H1 (cell line): Measurements from ENCODE around the gene ANO2. TPM values are rescaled to one million over a fixed set of nuclear protein-coding genes. Genes with fewer than 3 reads are reported as not detected.

Experiments
- CTCF ChIA-PET: fragments of 300-600 bp; sonication (Branson Sonifier 250); formaldehyde crosslinking; loops from one replicate; lab custom pipeline; 2021; ENCODE audit not compliant: partially characterized antibody; lab: Charles Lee
- POLR2A ChIA-PET: fragments of 300-600 bp; sonication (Branson Sonifier 250); formaldehyde crosslinking; loops from one replicate; lab custom pipeline; 2021; ENCODE audit warnings: inconsistent platforms; ENCODE audit not compliant: partially characterized antibody; lab: Charles Lee
- DNase-seq, 2 experiments: peaks; one replicate each; pipeline versions ENCODE4 v3.0.0 to v3.0.0-alpha.2; 2010 to 2022; ENCODE audit warnings: low spot score in 2 of 2, low read depth in 1 of 2, mixed read lengths in 1 of 2
- FAIRE-seq: peaks from 2 replicates; lab custom pipeline; 2011; peaks lifted over from hg19 to GRCh38; lab: Jason Lieb, UNC
- H2AFZ ChIP-seq: 2 replicates; pipeline ENCODE4 v1.8.1; 2012; ENCODE audit warnings: low read length, inconsistent platforms
- H2AK5ac ChIP-seq: 2 replicates; pipeline ENCODE4 v1.6.1; 2013; ENCODE audit warnings: low read depth, low read length
- H2BK120ac ChIP-seq: replicated peaks from 2 replicates; pipeline ENCODE3; 2013; ENCODE audit warnings: low read depth, low read length, inconsistent platforms
- H2BK12ac ChIP-seq: 2 replicates; pipeline ENCODE4 v1.6.1; 2013; ENCODE audit warnings: low read depth, low read length
- H2BK15ac ChIP-seq: 2 replicates; pipeline ENCODE4 v1.6.1; 2013; ENCODE audit warnings: low read length
- H2BK20ac ChIP-seq: 2 replicates; pipeline ENCODE4 v1.6.1; 2013; ENCODE audit warnings: low read length
- H2BK5ac ChIP-seq: 2 replicates; pipeline ENCODE4 v1.6.1; 2013; ENCODE audit warnings: low read depth, low read length
- H3K14ac ChIP-seq: 2 replicates; pipeline ENCODE4 v1.6.1; 2013; ENCODE audit warnings: inconsistent platforms; ENCODE audit not compliant: insufficient read length
- H3K18ac ChIP-seq: 2 replicates; pipeline ENCODE4 v1.6.1; 2013; ENCODE audit warnings: low read length; ENCODE audit errors: extremely low read depth
- H3K23ac ChIP-seq: 2 replicates; pipeline ENCODE4 v1.6.1; 2013; ENCODE audit warnings: inconsistent platforms; ENCODE audit not compliant: insufficient read length
- H3K23me2 ChIP-seq: 2 replicates; pipeline ENCODE4 v1.6.1; 2013; ENCODE audit warnings: low read depth, low read length
- H3K27ac ChIP-seq: 2 replicates; pipeline ENCODE4 v1.6.1; 2011; ENCODE audit warnings: low read depth, low read length, inconsistent platforms
- H3K27me3 ChIP-seq, 4 experiments: replicated peaks in 1 of 4; 1 replicate in 1 of 4; 2 replicates in 3 of 4; pipeline versions ENCODE4 v1.6.1 to v1.8.1; 2011 to 2013; ENCODE audit warnings: low read length in 3 of 4, mild to moderate bottlenecking in 3 of 4, inconsistent platforms in 2 of 4, mixed read lengths in 2 of 4, moderate library complexity in 1 of 4; ENCODE audit not compliant: control insufficient read depth in 3 of 4, insufficient read depth in 3 of 4; ENCODE audit errors: extremely low read depth in 1 of 4
- H3K36me3 ChIP-seq, 4 experiments: 2 replicates each; pipeline versions ENCODE4 v1.6.1 to v1.8.1; 2011 to 2013; ENCODE audit warnings: mild to moderate bottlenecking in 4 of 4, low read length in 3 of 4, moderate library complexity in 2 of 4, control low read depth in 1 of 4, inconsistent platforms in 1 of 4; ENCODE audit not compliant: insufficient read depth in 4 of 4, control insufficient read depth in 2 of 4
- H3K4ac ChIP-seq: replicated peaks from 2 replicates; pipeline ENCODE3; 2013; ENCODE audit warnings: low read length, low read depth, mixed read lengths, inconsistent platforms; ENCODE audit not compliant: insufficient read length
- H3K4me1 ChIP-seq, 4 experiments: replicated peaks in 1 of 4; 1 replicate in 1 of 4; 2 replicates in 3 of 4; pipeline versions ENCODE4 v1.6.1 to v1.8.1; 2011 to 2013; ENCODE audit warnings: low read length in 3 of 4, inconsistent platforms in 2 of 4, mixed read lengths in 1 of 4; ENCODE audit not compliant: insufficient read depth in 4 of 4, control insufficient read depth in 3 of 4
- H3K4me2 ChIP-seq, 2 experiments: 2 replicates each; pipeline versions ENCODE4 v1.6.1 to v1.8.1; 2011 to 2013; ENCODE audit warnings: low read depth in 2 of 2, low read length in 2 of 2, control low read depth in 1 of 2, inconsistent platforms in 1 of 2, mild to moderate bottlenecking in 1 of 2; ENCODE audit not compliant: insufficient read depth in 1 of 2
- H3K4me3 ChIP-seq, 4 experiments: fragments of 200-600, 300-600 bp in 1 of 4; sonication (generic), shearing (Covaris generic), sonication (Bioruptor Twin) in 1 of 4; 2 replicates each; pipeline versions ENCODE4 v1.5.1 to v1.8.1; 2011 to 2016; ENCODE audit warnings: low read length in 4 of 4, low read depth in 3 of 4, control low read depth in 2 of 4, inconsistent platforms in 2 of 4, mild to moderate bottlenecking in 2 of 4, mixed read lengths in 1 of 4, moderate library complexity in 1 of 4; ENCODE audit not compliant: insufficient read depth in 2 of 4; ENCODE audit errors: extremely low read depth in 1 of 4
- H3K56ac ChIP-seq: replicated peaks from 2 replicates; pipeline ENCODE3; 2013; ENCODE audit warnings: low read depth, mild to moderate bottlenecking, mixed read lengths, low read length, inconsistent platforms; ENCODE audit not compliant: insufficient read length
- H3K79me1 ChIP-seq: 2 replicates; pipeline ENCODE4 v1.6.1; 2013; ENCODE audit warnings: low read depth, low read length, control low read depth
- H3K79me2 ChIP-seq, 2 experiments: 2 replicates each; pipeline versions ENCODE4 v1.6.1 to v1.8.1; 2012 to 2013; ENCODE audit warnings: low read length in 2 of 2, mild to moderate bottlenecking in 2 of 2, inconsistent platforms in 1 of 2; ENCODE audit not compliant: insufficient read depth in 2 of 2, control insufficient read depth in 1 of 2
- H3K9ac ChIP-seq, 4 experiments: replicated peaks in 1 of 4; 1 replicate in 1 of 4; 2 replicates in 3 of 4; pipeline versions ENCODE4 v1.6.1 to v1.8.1; 2011 to 2013; ENCODE audit warnings: low read depth in 3 of 4, low read length in 3 of 4, control low read depth in 2 of 4, mild to moderate bottlenecking in 2 of 4, moderate library complexity in 2 of 4, inconsistent platforms in 1 of 4; ENCODE audit errors: extremely low read depth in 1 of 4
- H3K9me3 ChIP-seq, 2 experiments: 2 replicates each; pipeline versions ENCODE4 v1.6.1 to v1.8.1; 2012 to 2013; ENCODE audit warnings: mild to moderate bottlenecking in 2 of 2, moderate library complexity in 2 of 2, control low read depth in 1 of 2, inconsistent platforms in 1 of 2, low read depth in 1 of 2, low read length in 1 of 2, mixed read lengths in 1 of 2; ENCODE audit not compliant: insufficient read depth in 2 of 2
- H4K20me1 ChIP-seq, 2 experiments: replicated peaks in 1 of 2; 2 replicates each; pipeline versions ENCODE3 to v1.8.1; 2011 to 2013; ENCODE audit warnings: inconsistent platforms in 2 of 2, low read length in 2 of 2, mild to moderate bottlenecking in 1 of 2; ENCODE audit not compliant: insufficient read depth in 2 of 2, control insufficient read depth in 1 of 2
- H4K5ac ChIP-seq: 2 replicates; pipeline ENCODE4 v1.6.1; 2013; ENCODE audit warnings: low read length, low read depth, mixed read lengths, inconsistent platforms; ENCODE audit not compliant: insufficient read length
- H4K8ac ChIP-seq: 2 replicates; pipeline ENCODE4 v1.8.0; 2013; ENCODE audit warnings: mild to moderate bottlenecking, moderate library complexity, low read length, inconsistent platforms; ENCODE audit not compliant: insufficient read depth; ENCODE audit errors: extremely low read depth
- H4K91ac ChIP-seq: replicated peaks from 2 replicates; pipeline ENCODE3; 2013; ENCODE audit warnings: low read length, mixed read lengths, inconsistent platforms; ENCODE audit not compliant: insufficient read length
- BACH1 ChIP-seq: IDR thresholded peaks from 2 replicates; pipeline ENCODE4 v1.6.1; 2012; ENCODE audit warnings: low read length, improper control_type of control experiment
- CEBPB ChIP-seq: IDR thresholded peaks from 2 replicates; pipeline ENCODE4 v1.6.1; 2012; ENCODE audit warnings: low read depth, low read length
- CHD1 ChIP-seq: IDR thresholded peaks from 2 replicates; pipeline ENCODE4 v1.6.1; 2012; ENCODE audit warnings: low read depth, low read length, improper control_type of control experiment
- CREB1 ChIP-seq: IDR thresholded peaks from 2 replicates; pipeline ENCODE4 v1.6.1; 2012; ENCODE audit warnings: inconsistent platforms
- CTBP2 ChIP-seq: IDR thresholded peaks from 2 replicates; pipeline ENCODE4 v1.7.0; 2011; ENCODE audit warnings: borderline replicate concordance, mild to moderate bottlenecking, moderate library complexity, mixed read lengths, low read length; ENCODE audit not compliant: insufficient read depth, insufficient read length
- EP300 ChIP-seq, 2 experiments: IDR thresholded peaks; 1 replicate in 1 of 2; 2 replicates in 1 of 2; pipeline ENCODE4 v1.6.1; 2011 to 2012; ENCODE audit warnings: low read depth in 2 of 2, low read length in 2 of 2, mild to moderate bottlenecking in 2 of 2, borderline replicate concordance in 1 of 2, inconsistent platforms in 1 of 2, moderate library complexity in 1 of 2
- HDAC2 ChIP-seq, 2 experiments: fragments of 300-600 bp in 1 of 2; sonication (generic) in 1 of 2; IDR thresholded peaks; 2 replicates each; pipeline ENCODE4 v1.6.1; 2011 to 2012; ENCODE audit warnings: low read depth in 2 of 2, low read length in 2 of 2, mild to moderate bottlenecking in 2 of 2, moderate library complexity in 2 of 2, borderline replicate concordance in 1 of 2, inconsistent platforms in 1 of 2
- HDAC6 ChIP-seq: IDR thresholded peaks from one replicate; pipeline ENCODE4 v1.7.1; 2012; ENCODE audit warnings: low read depth, mild to moderate bottlenecking, inconsistent platforms, low read length, moderate library complexity
- KDM4A ChIP-seq: IDR thresholded peaks from one replicate; pipeline ENCODE4 v1.7.1; 2012; ENCODE audit warnings: low read depth, mild to moderate bottlenecking, moderate library complexity, low read length, inconsistent platforms; ENCODE audit not compliant: severe bottlenecking
- KDM5A ChIP-seq: fragments of 200-600 bp; IDR thresholded peaks from 2 replicates; pipeline ENCODE4 v1.7.1; 2012; ENCODE audit warnings: mild to moderate bottlenecking, low read length, inconsistent platforms, mixed read lengths
- NRF1 ChIP-seq: IDR thresholded peaks from 2 replicates; pipeline ENCODE4 v1.6.1; 2011; ENCODE audit warnings: mild to moderate bottlenecking, low read depth, low read length, improper control_type of control experiment
- POLR2AphosphoS5 ChIP-seq: IDR thresholded peaks from 2 replicates; pipeline ENCODE4 v1.6.1; 2011; ENCODE audit warnings: low read depth, low read length
- SIN3A ChIP-seq, 2 experiments: IDR thresholded peaks in 1 of 2; conservative IDR thresholded peaks in 1 of 2; 2 replicates each; pipeline ENCODE4 v1.6.1; 2011 to 2012; ENCODE audit warnings: low read length in 2 of 2, improper control_type of control experiment in 1 of 2, low read depth in 1 of 2, mild to moderate bottlenecking in 1 of 2
- TBP ChIP-seq: IDR thresholded peaks from 2 replicates; pipeline ENCODE4 v1.6.1; 2011; ENCODE audit warnings: low read depth, low read length, improper control_type of control experiment
- YY1 ChIP-seq: IDR thresholded peaks from 2 replicates; pipeline ENCODE4 v1.6.1; 2011; ENCODE audit warnings: low read depth, mild to moderate bottlenecking, low read length
- WGBS, 2 experiments: shearing (Covaris generic) in 1 of 2; methylation state at CpG; one replicate each; pipeline versions ENCODE4 v1.1.6 to v1.1.7; 2013 to 2015; ENCODE audit warnings: low lambda C conversion rate in 2 of 2, mixed read lengths in 2 of 2, inconsistent platforms in 1 of 2, low coverage in 1 of 2, missing lambda C conversion rate in 1 of 2; ENCODE audit not compliant: insufficient replicate concordance in 2 of 2, insufficient coverage in 1 of 2, insufficient read length in 1 of 2; ENCODE audit errors: extremely low coverage in 1 of 2, missing lambda C conversion rate in 1 of 2; 5-methylcytosine and 5-hydroxymethylcytosine counted together
- polyA plus RNA-seq, 7 experiments: library from polyadenylated mRNA; depleted of rRNA in 3 of 7; stranded (reverse) in 5 of 7; unstranded in 2 of 7; fragments of >200 nt in 5 of 7; fragments of 200-250 nt in 2 of 7; gene quantifications; 1 replicate in 5 of 7; 2 replicates in 1 of 7; 4 replicates in 1 of 7; pipeline versions ENCODE4 v1.2.1 to v1.2.3, GENCODE V29; 2011 to 2013; ENCODE audit warnings: missing spikeins in 2 of 7, mixed read lengths in 2 of 7
- total RNA-seq: library from RNA; stranded (reverse); fragmentation: NEBNext Ultra II Directional; extraction: Animal tissue kit (Norgen Biotek cat#: 25700); gene quantifications from 2 replicates; pipeline ENCODE4 v1.2.1, GENCODE V29; 2021

Gene ANO2
- total and polyA plus RNA-seq, 2 of the 8 experiments (the other 6 are each of a cell fraction or from before 2014, with no cell fraction given) = 1.9 to 5.5 TPM

DNA sequence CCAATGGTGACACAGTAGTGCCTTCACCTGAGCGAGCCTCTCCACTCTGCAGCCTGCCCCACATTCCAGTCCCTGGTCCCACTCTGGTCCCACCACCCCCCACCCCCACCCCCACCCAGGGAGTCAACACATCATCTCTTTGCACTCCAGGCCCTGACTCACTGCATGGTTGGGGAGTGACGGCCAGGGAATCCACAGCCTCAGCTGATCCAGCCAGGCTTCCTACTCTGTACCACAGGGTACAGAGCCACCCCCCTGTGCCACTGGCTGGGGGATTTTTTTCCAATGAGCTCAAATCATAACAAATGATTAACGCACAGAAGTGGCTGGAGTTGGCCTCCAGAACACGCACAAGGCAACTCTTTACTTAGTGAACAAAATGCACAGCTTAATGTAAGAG lies 279.4 kb downstream of the ANO2 start:
- Histone ChIP-seq H3K18ac (no peak overlapping the region), H2BK5ac (no peak overlapping the region), H2BK120ac (no peak overlapping the region), H2AK5ac (no peak overlapping the region), H4K8ac (no peak overlapping the region), H3K14ac (no peak overlapping the region), H3K56ac (no peak overlapping the region), H4K91ac (no peak overlapping the region), H2BK15ac (no peak overlapping the region), H2BK20ac (no peak overlapping the region), H2BK12ac (no peak overlapping the region), H3K23ac (no peak overlapping the region), H3K4ac (no peak overlapping the region), H3K9me3 (no peaks in the 10 kb centered on the region), H3K79me1 (no peaks in the 10 kb centered on the region), H2AFZ (no peak overlapping the region), H3K27ac (no peak overlapping the region), H3K36me3 (no peaks in the 10 kb centered on the region), H3K9ac (no peak overlapping the region), H4K20me1 (no peaks in the 10 kb centered on the region), H3K4me1 (no peaks in the 10 kb centered on the region), H4K5ac (no peak overlapping the region), H3K23me2 (peaks cover 3% of the 10 kb centered on the region; the same call in 1 of the 2 replicates), H3K4me2 (no peak overlapping the region), H3K27me3 (no peaks in the 10 kb centered on the region), H3K4me3 (no peak overlapping the region), H3K79me2 (no peaks in the 10 kb centered on the region)
- 93% methylated on average over 2 of the region's 4 CpGs; no CpG with 5 or more reads in 1 of the 2 experiments for WGBS, 2 experiments
- CTCF ChIA-PET = interaction anchor here (1.4 to 1.5 kb wide), 3 partner anchors 17 to 237 kb away, joined by 3 to 7 read pairs (median 4); no protein-coding TSS in a partner anchor
- DNase-seq = no peak
- POLR2A ChIA-PET = no interaction called here
- FAIRE-seq = no peak
- TF ChIP-seq CREB1 = no peak
- no peak for TF ChIP-seq TBP
- no peak for TF ChIP-seq KDM4A
- no peak for TF ChIP-seq BACH1
- TF ChIP-seq YY1 = no peak
- no peak for TF ChIP-seq SIN3A (conservative IDR thresholded peaks at IDR 0.05 in 1 of 2, IDR thresholded peaks at IDR 0.05 in 1 of 2; ENCODE audit: low read depth in 1 of 2, low read length in 2 of 2)
- TF ChIP-seq HDAC2 (IDR thresholded peaks at IDR 0.05; ENCODE audit: borderline replicate concordance in 1 of 2, low read depth in 2 of 2, low read length in 2 of 2) = no peak
- no peak for TF ChIP-seq NRF1
- TF ChIP-seq POLR2AphosphoS5 = no peak
- TF ChIP-seq KDM5A = no peak
- no peak for TF ChIP-seq CEBPB
- no peak for TF ChIP-seq HDAC6
- TF ChIP-seq CHD1 = no peak
- no peak for TF ChIP-seq CTBP2
- TF ChIP-seq EP300 (IDR thresholded peaks at IDR 0.05; ENCODE audit: borderline replicate concordance in 1 of 2, low read depth in 2 of 2, low read length in 2 of 2) = no peak
